Measurements from ENCODE around the gene BEND2.
"Not testable (repeated sequence)": the region's sequence is repeated elsewhere in the genome, so short reads cannot be mapped to it uniquely, and the experiment has no call there.

The BEND2 gene

DNA sequence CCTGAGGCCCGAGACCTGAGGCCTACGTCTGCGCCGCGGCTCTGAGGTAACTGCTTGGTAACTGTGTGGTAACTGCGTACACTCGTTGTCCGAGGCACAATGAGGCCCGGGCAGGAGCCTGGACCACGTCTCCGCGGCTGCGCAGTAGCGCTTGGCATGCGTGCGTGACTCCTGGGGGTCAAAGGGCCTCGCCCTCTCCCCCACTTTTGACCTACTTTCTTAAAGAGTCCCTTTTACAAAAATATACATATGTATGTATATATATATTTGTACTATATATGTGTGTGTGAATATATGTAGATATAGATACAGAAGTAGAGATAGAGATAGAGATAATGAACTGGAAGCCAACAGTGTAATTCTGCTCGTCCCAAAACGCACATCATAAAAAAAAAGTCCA, at the start of gene BEND2:
Gene BEND2, minus strand, starts transcription at position 101 of the 400 bp plus-strand sequence. CDS start 136 bp downstream, outside the sequence.
- DNase-seq (ENCODE audit: low read depth in 3 of 3): no peak

DNA sequence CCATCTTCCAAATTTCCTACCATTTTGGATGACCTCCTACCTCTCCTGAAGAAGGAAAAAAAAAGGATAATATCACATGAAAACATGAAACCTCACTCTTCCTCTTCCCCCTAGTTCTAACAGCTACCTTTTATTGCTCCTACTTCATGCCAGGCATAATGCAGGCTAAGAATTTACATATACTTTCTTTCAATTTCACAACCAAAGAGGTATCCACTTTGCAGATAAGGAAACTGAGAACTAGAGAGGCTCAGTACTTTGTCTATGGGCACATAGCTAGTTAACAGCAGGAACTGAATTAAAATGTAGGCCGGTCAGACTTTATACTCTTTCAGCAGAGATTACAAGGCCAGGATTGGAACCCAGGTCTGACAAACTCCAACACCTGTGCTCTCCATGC, 34.4 kb upstream of the BEND2 start:
- no peak for DNase-seq (ENCODE audit: low read depth in 3 of 3)

DNA sequence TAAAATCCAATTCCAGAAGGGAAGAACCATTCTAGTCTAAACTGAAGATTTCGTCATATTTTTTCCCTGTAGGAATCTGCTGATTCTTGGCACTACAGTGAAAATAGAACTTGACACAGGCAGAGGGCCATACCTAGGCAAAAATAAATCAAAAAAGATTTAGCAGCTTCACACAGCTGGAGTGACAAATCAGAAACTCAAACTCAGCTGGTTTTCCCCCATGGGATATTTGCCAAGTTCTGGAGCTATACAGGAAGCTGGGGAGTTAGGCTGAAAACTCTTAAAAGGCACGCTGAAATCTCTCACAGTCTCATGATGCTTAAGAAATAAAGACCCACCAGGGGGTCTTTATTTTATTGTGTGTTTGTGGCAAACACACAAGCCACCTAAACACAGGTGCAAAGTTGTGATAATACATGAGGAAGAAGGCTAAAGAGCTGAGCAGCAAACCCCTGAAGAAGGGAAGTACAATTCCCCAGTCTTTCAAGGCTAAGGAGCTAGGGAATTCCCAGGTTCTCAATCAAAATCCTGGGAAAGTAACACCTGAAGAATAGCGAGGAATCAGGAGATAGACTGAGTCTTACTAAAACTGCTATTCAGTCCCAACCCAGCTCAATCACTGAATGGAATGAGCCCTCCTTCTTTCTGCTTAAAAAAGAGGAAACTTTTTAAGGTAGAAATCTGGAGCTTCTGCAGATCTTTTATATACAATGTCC, 32.1 kb upstream of the BEND2 start:
- no peak for DNase-seq (ENCODE audit: low read depth in 3 of 3)

DNA sequence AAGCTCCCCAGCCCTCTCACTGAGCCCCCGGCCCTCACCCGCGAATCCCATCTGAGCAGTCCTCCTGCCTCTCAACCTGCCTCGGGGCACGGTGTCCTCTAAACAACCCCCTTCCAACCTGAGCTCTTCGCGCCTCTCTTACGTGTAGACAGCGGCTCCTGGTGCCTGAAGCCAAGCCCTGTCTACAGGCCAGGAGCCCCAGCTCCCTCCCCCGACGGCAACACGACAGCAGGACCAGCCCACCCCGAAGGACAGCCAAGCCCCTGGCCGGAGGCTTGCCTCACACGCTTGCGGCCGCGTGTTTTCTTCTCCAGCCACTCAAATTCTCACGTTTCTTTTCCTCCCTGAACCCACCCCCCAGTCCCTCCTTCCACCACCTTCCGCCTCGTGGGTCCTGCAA, 9.0 kb upstream of the BEND2 start:
- not testable (repeated sequence) for DNase-seq (ENCODE audit: low read depth in 3 of 3)

DNA sequence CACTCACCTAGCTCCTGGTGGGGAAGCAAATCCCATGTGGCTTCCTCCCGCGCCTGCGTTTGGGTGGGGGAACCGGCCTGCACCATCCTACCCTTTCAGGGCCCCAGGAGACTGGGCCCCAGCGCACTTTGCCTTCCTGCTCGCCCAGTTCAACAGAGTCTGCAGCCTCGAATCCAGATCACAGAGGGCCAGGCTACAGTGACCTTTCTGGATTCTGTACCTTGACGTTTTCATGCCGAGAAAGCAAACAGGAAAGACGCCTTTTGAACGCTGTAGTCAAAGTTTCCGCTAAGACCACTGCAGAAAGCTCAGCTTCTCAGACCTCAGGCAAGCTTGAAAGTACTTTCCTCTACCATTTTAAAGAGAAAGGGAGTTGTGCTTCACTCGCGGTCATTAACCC, 7.4 kb upstream of the BEND2 start:
- DNase-seq (ENCODE audit: low read depth in 3 of 3): no peak

DNA sequence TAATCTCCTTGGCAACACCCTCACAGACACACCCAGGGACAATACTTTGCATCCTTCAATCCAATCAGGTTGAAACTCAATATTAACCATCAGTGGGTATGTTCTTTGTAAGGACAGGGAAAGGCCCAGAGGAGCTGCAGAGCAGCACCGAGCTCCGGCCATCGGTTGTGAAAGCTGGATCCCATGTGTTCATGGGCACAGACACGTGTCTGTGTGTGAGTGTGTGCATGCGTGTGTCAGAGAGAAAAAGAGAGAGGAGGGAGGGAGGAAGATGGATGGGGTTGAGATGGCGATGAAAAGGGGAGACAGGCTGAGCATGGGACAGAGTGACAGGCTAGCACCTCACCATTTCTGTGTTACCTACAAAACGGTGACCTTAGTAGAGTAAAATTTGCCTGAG, 6.8 kb upstream of the BEND2 start:
- no peak for DNase-seq (ENCODE audit: low read depth in 3 of 3)

DNA sequence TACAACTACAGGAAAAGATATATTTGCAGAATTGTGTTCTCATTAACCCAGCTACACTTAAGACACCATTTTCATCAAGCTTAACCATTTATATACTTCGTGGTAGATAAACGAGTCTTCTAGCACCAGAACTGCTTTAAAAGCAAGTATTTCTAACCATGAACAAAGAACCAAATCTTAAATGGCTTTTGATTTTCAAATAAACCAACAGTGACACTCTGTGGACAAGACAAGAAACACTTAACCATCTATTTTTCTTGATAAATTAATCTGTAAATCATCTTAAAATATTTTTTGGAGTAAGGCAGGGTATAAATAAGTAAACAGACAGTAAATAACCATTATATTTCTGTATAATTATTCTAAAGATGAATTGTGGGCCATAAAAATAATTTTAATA, 10.2 kb downstream of the BEND2 start:
- DNase-seq (ENCODE audit: low read depth in 3 of 3): no peak

DNA sequence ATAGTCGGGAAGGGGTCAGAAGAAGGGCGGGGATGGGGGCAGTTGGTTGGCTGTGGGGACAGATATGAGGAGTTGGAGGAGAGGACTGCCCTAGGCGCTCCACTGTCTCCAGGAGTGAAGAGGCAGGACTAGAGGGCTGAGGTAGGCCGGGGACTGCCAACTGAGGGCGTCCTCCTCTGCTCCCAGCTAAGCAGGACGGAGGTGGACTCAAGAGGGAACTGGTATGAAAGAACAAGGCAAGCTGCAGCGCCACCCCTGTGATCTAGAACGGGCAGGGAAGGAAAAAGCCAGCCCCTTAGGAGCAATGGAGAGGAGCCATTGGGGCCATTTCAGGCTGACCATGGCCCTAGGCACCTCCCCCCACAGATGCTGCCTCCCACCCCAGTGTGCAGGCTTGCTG, 14.0 kb downstream of the BEND2 start:
- no peak for DNase-seq (ENCODE audit: low read depth in 3 of 3)

DNA sequence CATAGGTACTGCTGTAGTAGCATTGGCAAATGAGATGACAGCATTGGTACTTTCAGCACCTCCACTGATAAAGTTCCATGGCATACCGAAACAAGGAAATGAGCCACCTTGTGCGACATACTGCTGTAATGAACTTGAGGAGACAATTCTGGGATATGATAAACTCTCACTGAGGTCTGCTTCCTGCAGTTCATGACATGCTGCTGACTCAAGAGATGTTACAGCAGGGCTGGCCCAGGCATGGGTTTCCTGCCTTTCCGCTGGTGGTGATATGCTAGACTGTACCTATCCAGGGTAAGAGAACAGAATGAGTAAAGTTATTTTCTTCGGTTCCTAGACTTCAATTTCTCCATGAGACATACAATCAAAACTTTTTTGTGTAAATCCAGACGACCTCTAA, 17.1 kb downstream of the BEND2 start:
- no peak for DNase-seq (ENCODE audit: low read depth in 3 of 3)

DNA sequence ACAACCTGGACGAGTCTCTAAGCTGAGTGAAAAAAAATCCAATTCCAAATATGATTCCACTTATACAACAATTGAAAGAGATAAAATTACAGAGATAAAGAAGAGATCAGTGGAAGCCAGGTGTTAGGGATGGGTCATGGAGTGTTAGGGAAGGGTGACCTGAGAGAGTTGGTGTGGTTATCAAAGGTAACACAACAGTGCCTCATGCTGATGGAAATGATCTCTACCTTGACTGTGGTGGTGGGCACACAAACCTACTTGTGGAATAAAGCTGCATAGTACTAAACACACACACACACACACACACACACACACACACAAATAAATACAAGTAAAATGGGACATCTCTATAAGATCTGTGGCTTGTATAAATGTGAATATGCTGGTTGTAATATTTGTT, 26.0 kb downstream of the BEND2 start:
- DNase-seq (ENCODE audit: low read depth in 3 of 3): no peak

DNA sequence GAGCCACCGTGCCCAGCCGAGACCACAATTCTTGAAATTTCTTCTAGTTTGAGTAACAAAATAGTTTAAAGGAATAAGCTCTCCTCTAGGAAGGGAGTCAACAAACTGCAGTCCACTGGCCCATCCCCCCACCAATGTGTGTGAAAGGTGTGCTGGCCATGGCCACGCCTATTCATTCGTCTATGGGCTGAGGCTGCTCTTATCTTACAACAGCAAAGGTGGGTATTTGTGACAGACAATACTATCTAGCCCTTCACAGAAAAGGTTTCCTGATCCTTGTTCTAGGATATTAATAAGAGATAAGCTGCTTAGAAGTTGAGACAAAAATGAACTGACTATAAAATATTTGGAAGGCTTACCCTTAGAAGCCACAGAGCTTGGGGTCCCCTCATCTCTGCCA, 41.2 kb downstream of the BEND2 start:
- DNase-seq (ENCODE audit: low read depth in 3 of 3): no peak

DNA sequence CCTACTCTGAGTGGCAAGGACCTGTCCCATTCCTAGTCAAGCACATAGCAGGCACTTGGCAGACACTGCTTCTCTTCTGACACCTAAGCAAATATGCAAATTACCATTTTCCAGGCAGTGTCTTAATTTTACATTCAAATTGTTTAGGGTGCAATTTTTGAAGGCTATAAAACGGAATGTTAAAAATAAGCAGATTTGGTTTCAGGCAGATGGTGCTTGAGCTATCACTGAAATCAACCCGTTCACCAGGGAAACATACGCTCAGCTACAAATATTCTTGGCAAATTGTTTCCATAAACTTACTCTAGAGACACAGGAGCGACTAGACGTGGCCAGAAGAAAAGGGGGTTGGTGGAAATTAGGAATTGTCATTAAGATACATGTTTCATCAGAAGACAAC, 45.7 kb downstream of the BEND2 start:
- DNase-seq (ENCODE audit: low read depth in 3 of 3): no peak

DNA sequence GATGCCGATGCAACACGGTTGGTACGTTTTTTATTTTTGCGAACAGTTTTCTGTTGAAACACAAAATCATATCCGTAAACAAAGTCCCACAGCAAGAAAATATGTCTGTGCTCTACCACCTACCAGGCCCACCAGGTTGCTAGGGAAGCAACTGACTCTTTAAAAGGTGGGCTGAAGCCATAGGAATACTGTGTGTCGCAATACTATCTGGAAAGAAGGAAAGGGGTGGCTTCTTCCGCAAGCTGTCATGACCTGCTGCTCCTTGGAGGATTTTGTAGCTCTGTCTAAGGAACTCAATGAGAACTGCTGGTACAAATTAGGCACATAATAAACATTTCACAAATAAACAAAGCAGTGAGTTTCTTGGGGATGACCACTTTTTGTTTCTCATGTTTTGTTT, 46.5 kb downstream of the BEND2 start:
- DNase-seq (ENCODE audit: low read depth in 3 of 3): no peak

DNA sequence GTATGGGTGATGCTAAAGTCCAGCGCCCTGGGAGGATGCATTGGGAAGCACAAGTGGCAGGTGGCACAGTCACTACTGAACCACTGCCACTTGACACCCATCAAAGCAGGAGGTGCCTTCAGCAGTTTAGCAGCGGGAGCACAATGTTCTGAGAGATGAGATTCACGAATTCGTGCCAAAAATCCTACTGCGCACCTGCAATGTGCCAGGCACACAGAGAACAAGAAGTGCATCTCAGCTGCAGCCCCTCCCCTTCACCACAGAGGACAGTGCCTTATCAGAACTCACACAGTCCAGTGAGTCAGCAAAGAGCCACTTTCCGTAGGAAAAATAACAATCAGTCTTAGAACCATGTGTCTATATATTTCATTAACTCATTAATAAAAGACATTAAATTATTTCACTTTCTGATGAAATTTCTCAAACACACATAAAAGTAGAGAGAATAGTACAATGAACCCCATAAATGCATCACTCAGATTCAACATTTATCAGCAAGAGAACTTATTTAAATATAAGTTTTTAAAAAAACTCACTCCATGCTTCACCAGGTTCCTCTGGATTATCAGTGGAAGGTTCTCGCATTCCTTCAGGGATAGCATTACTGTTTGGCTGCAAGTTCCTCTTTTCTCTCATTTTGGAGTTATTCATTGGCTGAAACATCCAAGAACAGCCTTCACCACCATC, 47.0 kb downstream of the BEND2 start:
- DNase-seq (ENCODE audit: low read depth in 3 of 3): no peak

DNA sequence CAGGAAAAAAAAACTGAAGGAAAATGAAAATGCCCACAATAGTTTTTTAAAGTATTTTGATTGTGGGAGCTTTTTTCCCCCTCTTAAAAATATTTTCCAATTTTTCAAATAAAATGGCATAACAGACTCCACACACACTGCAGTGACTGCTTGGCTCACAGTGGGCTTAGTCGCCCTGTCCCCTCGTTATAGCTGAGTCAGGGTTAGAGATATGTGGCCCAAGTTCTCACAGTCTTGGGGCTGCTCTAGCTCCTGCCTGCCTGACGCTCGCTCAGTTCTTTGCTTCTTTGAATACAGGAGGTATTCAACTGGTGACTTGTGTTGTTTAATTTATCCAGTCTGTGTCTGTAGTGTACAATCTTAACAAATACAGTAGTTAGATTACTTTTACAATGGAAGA, 47.7 kb downstream of the BEND2 start:
- DNase-seq (ENCODE audit: low read depth in 3 of 3): no peak

DNA sequence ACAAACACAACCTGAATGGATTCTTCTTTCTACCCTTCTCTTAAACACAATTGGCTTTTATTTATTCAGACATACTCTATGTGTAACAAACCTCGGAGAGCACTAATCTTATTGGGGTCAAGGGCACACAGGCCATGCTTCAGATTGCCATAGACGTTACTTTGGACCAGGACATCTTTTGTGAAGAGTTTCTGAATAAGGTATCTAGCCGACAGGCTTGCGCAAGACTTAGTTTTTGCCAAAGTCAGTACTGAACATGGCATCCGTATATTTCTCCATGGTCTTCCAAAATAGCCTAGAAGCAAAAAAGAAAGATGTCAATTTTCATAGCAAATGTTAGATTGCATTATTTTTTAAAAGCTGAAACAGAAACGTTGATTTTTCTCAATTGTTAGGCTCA, 49.8 kb downstream of the BEND2 start:
- no peak for DNase-seq (ENCODE audit: low read depth in 3 of 3)

DNA sequence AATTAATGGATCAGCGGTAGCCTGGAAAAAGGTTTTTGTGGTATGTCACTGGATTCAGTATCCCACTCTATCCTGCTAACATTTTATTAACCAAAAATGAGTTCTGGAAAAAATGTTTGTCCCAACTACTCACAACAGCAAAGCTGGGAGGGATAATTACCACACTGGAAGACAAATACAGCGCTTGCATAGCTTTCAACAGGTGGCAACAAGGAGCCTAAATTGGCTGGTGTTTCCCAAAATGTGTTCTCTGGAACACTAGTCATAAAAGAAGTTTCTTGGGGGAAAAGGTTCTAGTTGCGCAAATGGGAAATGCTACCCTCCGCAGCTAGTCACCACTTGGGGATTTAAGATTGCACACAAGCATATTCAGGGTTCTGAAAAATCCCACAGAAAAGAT, 54.6 kb downstream of the BEND2 start:
- DNase-seq (ENCODE audit: low read depth in 3 of 3): no peak

DNA sequence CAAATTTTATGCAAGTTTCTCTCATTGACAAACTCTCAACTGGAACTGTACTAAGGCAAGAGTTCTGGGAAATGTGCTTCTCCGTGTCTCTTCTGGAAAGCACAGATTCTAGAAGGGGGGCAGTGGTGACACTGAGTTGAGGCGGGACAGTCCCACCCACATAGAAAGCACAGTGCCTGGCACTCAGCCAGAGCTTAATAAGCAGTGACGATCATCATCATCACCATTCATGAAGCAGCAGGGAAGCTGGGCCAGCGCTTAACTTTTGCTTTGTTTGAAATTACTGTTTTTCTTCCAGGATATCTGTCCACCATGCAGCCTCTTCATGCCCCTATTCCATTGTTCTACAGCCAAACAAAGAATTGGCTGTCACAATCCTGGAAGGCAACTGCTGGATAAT, 60.3 kb downstream of the BEND2 start:
- DNase-seq (ENCODE audit: low read depth in 3 of 3): no peak

DNA sequence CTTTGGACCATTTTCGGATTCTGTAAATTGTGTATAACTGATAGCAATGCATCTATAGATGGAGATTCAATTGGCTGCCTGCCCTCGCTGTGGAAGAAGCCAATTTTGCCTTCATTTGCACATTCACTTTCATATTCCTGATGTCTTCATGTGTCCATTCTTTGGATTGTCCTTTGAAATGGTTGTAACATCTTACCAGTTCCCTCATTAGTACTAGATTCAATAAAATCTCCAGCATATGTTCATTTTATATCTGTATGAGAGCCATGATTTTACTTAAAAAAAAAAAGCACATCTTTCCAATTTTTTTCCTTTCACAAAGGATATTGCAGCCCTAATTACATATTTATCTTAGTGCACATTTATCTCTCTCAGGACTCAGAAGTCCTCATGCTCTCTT, 61.7 kb downstream of the BEND2 start:
- DNase-seq (ENCODE audit: low read depth in 3 of 3): no peak

DNA sequence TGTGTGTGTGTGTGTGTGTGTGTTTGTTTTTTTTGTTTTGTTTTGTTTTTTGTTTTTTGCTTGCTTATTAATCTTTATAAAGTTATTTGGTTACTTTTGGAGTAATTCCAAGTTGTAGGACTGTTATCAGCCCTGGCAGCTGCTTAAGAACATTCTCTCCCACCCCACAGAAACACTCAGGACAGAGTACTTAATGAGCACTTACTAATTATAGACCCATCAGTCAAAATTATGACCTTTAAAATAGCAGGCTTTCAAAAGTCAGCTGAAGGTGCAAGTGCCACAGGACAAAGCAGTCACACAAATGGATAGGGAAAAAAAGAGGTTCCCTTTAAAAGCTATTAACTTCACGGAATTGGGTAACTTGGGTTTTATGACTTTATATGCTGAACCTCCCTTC, 69.0 kb downstream of the BEND2 start:
- DNase-seq (ENCODE audit: low read depth in 3 of 3): no peak

DNA sequence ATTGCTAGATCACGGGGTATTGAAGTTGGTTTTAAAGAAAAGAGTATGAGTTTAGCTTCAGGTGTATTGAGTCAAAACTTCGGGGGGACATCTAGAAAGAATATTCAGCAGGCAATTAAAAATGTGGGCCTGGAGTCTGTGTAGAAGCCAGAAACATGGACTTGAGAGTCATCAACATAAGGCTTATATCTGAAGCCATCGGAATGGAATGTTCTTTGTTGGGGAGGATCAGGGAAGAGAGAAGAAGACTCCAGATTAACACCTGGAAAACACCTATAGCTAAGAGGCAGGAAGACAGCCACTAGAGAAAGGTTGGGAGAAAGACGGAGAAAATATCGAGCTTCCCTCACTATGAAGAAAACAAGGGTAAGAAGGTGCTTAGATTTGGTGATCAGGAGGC, 69.5 kb downstream of the BEND2 start:
- no peak for DNase-seq (ENCODE audit: low read depth in 3 of 3)

DNA sequence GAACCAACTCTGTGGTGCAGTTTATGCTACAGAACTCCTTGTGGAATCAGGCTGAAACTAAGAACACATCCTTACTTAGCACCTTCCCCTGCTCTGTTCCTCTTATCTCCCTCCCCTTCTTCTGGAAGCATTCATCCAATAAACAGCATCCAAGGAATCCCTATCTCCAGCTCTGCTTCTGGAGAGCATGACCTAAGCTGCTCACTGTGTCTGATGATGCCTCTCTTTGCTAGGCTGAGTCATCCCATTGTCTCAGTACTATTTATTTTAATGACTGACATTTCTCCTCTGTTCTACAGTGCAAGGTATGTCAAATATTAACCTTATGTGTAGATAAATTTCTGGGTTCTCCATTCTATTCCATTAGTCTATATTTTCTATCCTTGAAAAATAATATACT, 71.2 kb downstream of the BEND2 start:
- no peak for DNase-seq (ENCODE audit: low read depth in 3 of 3)

DNA sequence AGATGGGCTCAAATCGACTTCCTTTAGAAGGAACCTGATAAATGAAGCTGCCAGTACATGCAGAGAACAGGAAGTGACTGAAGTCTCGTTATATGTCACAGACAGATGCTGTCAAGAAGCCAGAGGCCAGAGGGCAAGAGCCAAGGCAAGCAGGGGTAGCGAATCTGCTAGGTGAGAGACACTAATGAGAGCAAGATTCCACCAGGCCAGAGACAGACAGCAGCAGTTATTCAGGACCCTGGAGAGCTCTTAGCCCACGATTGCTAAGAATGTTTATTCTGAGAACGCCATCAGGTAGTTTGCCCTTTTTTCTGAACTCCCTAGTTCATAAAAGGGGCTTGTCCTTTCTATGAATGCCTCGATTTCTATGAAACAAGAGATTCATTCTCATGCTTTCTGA, 73.7 kb downstream of the BEND2 start:
- DNase-seq (ENCODE audit: low read depth in 3 of 3): no peak

DNA sequence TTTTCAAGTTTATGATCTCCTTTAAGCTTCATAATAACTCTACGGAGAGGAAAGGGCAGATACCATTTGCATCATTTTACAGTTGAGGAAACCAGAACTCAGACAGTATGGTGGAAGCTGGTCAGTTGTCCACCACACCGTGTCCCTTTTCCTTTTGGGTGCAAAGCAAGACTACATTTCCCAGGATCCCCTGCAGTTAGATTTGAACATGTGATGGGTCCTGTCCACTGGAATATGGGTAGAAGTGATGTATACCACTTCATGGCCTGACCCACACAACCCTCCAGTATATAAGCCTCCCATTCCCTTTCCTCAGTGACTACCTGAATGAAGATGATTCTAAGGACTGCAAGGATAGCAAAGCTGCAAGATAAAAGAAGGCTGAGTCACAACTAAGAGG, 74.7 kb downstream of the BEND2 start:
- DNase-seq (ENCODE audit: low read depth in 3 of 3): no peak

All from stimulated activated CD4-positive, alpha-beta T cell treated with anti-CD3 and anti-CD28 coated beads, TNF-alpha, amount 100 ng/mL, for 4 hours (primary cell).